GM12878 (cell line): ENCODE results near the gene CYP1A2. TPM values are rescaled to one million over a fixed set of nuclear protein-coding genes. Genes with fewer than 3 reads are reported as not detected.

Source experiments
- ATAC-seq: fragments of 200-7000 bp; cut with Tn5 transposase; 3 replicates; pipeline ENCODE4 v1.9.1; 2020; ENCODE audit warnings: mild to moderate bottlenecking, moderate library complexity
- BruUV-seq: library from RNA; stranded (reverse); fragments of 400-500 nt; replicated peaks from 2 replicates; lab custom pipeline; 2021; lab: Mats Ljungman, UMichigan
- CTCF ChIA-PET: fragments of 300-600 bp; sonication (Branson Sonifier 250); formaldehyde crosslinking; extraction: SDS; loops from one replicate; lab custom pipeline; 2021; ENCODE audit warnings: inconsistent platforms; lab: Yijun Ruan, JAX
- POLR2A ChIA-PET: fragments of 350-600 bp; formaldehyde crosslinking; extraction: SDS; loops from one replicate; lab custom pipeline; 2021; ENCODE audit warnings: inconsistent platforms; lab: Charles Lee
- RAD21 ChIA-PET: fragments of 300-600 bp; sonication (Branson Sonifier 250); formaldehyde crosslinking; loops from one replicate; lab custom pipeline; 2023; ENCODE audit warnings: antibody characterized with exemption; ENCODE audit not compliant: unreplicated experiment; lab: Charles Lee
- SMC1A ChIA-PET: fragments of 300-600 bp; sonication (Branson Sonifier 250); formaldehyde crosslinking; loops from one replicate; lab custom pipeline; 2023; ENCODE audit not compliant: unreplicated experiment, uncharacterized antibody; lab: Charles Lee
- DNase-seq: peaks from one replicate; pipeline ENCODE4 v3.0.0-alpha.2; 2011; ENCODE audit warnings: low read depth, low spot score
- FAIRE-seq: peaks from 3 replicates; lab custom pipeline; 2011; peaks lifted over from hg19 to GRCh38; lab: Jason Lieb, UNC
- H2AFZ ChIP-seq: 2 replicates; pipeline ENCODE4 v1.6.0; 2011; ENCODE audit warnings: low read depth, low read length, control low read depth; ENCODE audit not compliant: control insufficient read depth
- H3K27ac ChIP-seq: 2 replicates; pipeline ENCODE4 v1.5.1; 2011; ENCODE audit warnings: control low read depth; ENCODE audit not compliant: control insufficient read depth, insufficient read depth
- H3K27me3 ChIP-seq, 2 experiments: replicated peaks in 1 of 2; 2 replicates each; pipeline versions ENCODE4 v1.6.0 to v1.6.1; 2011; ENCODE audit warnings: low read length in 1 of 2; ENCODE audit not compliant: control insufficient read depth in 2 of 2, insufficient read depth in 2 of 2
- H3K36me3 ChIP-seq, 2 experiments: 2 replicates each; pipeline ENCODE4 v1.5.1; 2011; ENCODE audit warnings: low read length in 1 of 2; ENCODE audit not compliant: control insufficient read depth in 2 of 2, insufficient read depth in 2 of 2
- H3K4me1 ChIP-seq: 2 replicates; pipeline ENCODE4 v1.6.1; 2011; ENCODE audit warnings: mild to moderate bottlenecking, low read length, moderate library complexity, mixed read lengths; ENCODE audit not compliant: control insufficient read depth, insufficient read depth
- H3K4me2 ChIP-seq: 2 replicates; pipeline ENCODE4 v1.6.0; 2011; ENCODE audit warnings: control low read depth; ENCODE audit not compliant: control insufficient read depth, insufficient read depth
- H3K4me3 ChIP-seq: fragments of 200-600 bp; sonication (generic); 2 replicates; pipeline ENCODE4 v1.5.1; 2016
- H3K79me2 ChIP-seq: 2 replicates; pipeline ENCODE4 v1.6.0; 2011; ENCODE audit warnings: low read length; ENCODE audit not compliant: control insufficient read depth, insufficient read depth
- H3K9ac ChIP-seq: 2 replicates; pipeline ENCODE4 v1.8.0; 2011; ENCODE audit warnings: low read length, control low read depth, mixed read lengths; ENCODE audit not compliant: control insufficient read depth, insufficient read depth
- H3K9me3 ChIP-seq: replicated peaks from 3 replicates; pipeline ENCODE4 v1.5.1; 2011; ENCODE audit warnings: mild to moderate bottlenecking, low read length; ENCODE audit not compliant: control insufficient read depth, insufficient read depth
- H4K20me1 ChIP-seq: 2 replicates; pipeline ENCODE4 v1.6.0; 2011; ENCODE audit not compliant: control insufficient read depth, insufficient read depth
- CTCF ChIP-seq, 3 experiments: IDR thresholded peaks in 2 of 3; conservative IDR thresholded peaks in 1 of 3; 2 replicates each; pipeline ENCODE4 v1.5.1; 2011; ENCODE audit warnings: low read depth in 3 of 3, low read length in 3 of 3, mild to moderate bottlenecking in 3 of 3, control low read depth in 2 of 3, moderate library complexity in 2 of 3, inconsistent platforms in 1 of 3, mixed read lengths in 1 of 3; ENCODE audit not compliant: control insufficient read depth in 2 of 3, insufficient read depth in 1 of 3; ENCODE audit errors: extremely low read depth in 1 of 3
- EGR1 ChIP-seq, 2 experiments: IDR thresholded peaks; 1 replicate in 1 of 2; 2 replicates in 1 of 2; pipeline ENCODE4 v1.6.1; 2011 to 2012; ENCODE audit warnings: low read depth in 2 of 2, low read length in 2 of 2, borderline replicate concordance in 1 of 2, mild to moderate bottlenecking in 1 of 2, moderate library complexity in 1 of 2
- GATAD2B ChIP-seq: fragments of 450-650 bp; conservative IDR thresholded peaks from 2 replicates; pipeline ENCODE4 v1.6.1; 2017; ENCODE audit warnings: low read depth, mild to moderate bottlenecking, moderate library complexity
- IKZF1 ChIP-seq: fragments of 450-650 bp; conservative IDR thresholded peaks from 2 replicates; pipeline ENCODE4 v1.6.1; 2017; ENCODE audit warnings: antibody characterized with exemption, mild to moderate bottlenecking
- MYB ChIP-seq: fragments of 150-350 bp; IDR thresholded peaks from 2 replicates; pipeline ENCODE4 v1.6.1; 2014; ENCODE audit warnings: mild to moderate bottlenecking, low read depth, low read length, borderline replicate concordance
- NFYA ChIP-seq: IDR thresholded peaks from 2 replicates; pipeline ENCODE4 v1.6.1; 2011; ENCODE audit warnings: low read depth, mild to moderate bottlenecking, low read length, improper control_type of control experiment, borderline replicate concordance
- NFYB ChIP-seq: IDR thresholded peaks from 2 replicates; pipeline ENCODE4 v1.6.1; 2011; ENCODE audit warnings: low read depth, mild to moderate bottlenecking, low read length, improper control_type of control experiment, moderate library complexity; ENCODE audit not compliant: insufficient read depth
- NR2F1 ChIP-seq: fragments of 450-650 bp; conservative IDR thresholded peaks from 2 replicates; pipeline ENCODE4 v1.6.1; 2017; ENCODE audit warnings: mild to moderate bottlenecking
- RFX5 ChIP-seq: IDR thresholded peaks from 2 replicates; pipeline ENCODE4 v1.6.1; 2011; ENCODE audit warnings: low read depth, low read length, improper control_type of control experiment
- SP1 ChIP-seq: IDR thresholded peaks from one replicate; pipeline ENCODE4 v1.6.1; 2011; ENCODE audit warnings: low read depth, low read length
- YY1 ChIP-seq: IDR thresholded peaks from 2 replicates; pipeline ENCODE4 v1.6.1; 2011; ENCODE audit warnings: low read depth, mild to moderate bottlenecking, low read length
- ZBTB40 ChIP-seq: fragments of 450-650 bp; IDR thresholded peaks from 2 replicates; pipeline ENCODE4 v1.6.1; 2016; ENCODE audit warnings: mild to moderate bottlenecking, moderate library complexity, borderline replicate concordance
- WGBS: methylation state at CpG from one replicate; pipeline ENCODE4 v1.1.6; 2016; ENCODE audit warnings: low lambda C conversion rate; ENCODE audit not compliant: insufficient replicate concordance, insufficient coverage; ENCODE audit errors: missing lambda C conversion rate; 5-methylcytosine and 5-hydroxymethylcytosine counted together
- in situ Hi-C: fragments of 300-500 bp; cut with MboI; formaldehyde crosslinking; loops from 9 replicates; pipeline ENCODE4 v1.14.3; 2018; ENCODE audit warnings: mixed read lengths
- intact Hi-C: fragments of 100-400 bp; cut with micrococcal nuclease; formaldehyde crosslinking; loops from one replicate; pipeline ENCODE4 v1.14.2; 2022; ENCODE audit not compliant: unreplicated experiment
- polyA plus RNA-seq, 11 experiments: library from polyadenylated mRNA; depleted of rRNA in 4 of 11; unstranded in 6 of 11; stranded (reverse) in 5 of 11; fragments of >200 nt; fragmentation: Nextera tagmentation in 4 of 11; fragmentation: Illumina TruSeq in 1 of 11; extraction: Ambion mirVana in 4 of 11; extraction: Trizol in 1 of 11; gene quantifications; 1 replicate in 1 of 11; 2 replicates in 10 of 11; pipeline versions ENCODE4 v1.2.1 to v1.2.3, GENCODE V29; 2011 to 2016; ENCODE audit warnings: inconsistent platforms in 2 of 11, missing spikeins in 2 of 11, low read depth in 1 of 11
- total RNA-seq, 4 experiments: library from RNA; depleted of rRNA in 3 of 4; stranded (reverse); fragments of >200 nt in 3 of 4; fragmentation: Illumina TruSeq in 1 of 4; extraction: Trizol in 1 of 4; gene quantifications; 2 replicates each; pipeline versions ENCODE4 v1.2.1 to v1.2.3, GENCODE V29; 2013 to 2021
- TF ChIP-seq, protein P1 (sequence below): fragments of 450-650 bp; IDR thresholded peaks from 2 replicates; pipeline ENCODE4 v1.6.1; 2016; ENCODE audit warnings: mild to moderate bottlenecking

CYP1A2 gene
- total and polyA plus RNA-seq, 10 of the 15 experiments (the other 5 are each of a cell fraction or from before 2014, with no cell fraction given), result 0.03 to 0.09 (median 0.05) TPM; not detected in 7

DNA sequence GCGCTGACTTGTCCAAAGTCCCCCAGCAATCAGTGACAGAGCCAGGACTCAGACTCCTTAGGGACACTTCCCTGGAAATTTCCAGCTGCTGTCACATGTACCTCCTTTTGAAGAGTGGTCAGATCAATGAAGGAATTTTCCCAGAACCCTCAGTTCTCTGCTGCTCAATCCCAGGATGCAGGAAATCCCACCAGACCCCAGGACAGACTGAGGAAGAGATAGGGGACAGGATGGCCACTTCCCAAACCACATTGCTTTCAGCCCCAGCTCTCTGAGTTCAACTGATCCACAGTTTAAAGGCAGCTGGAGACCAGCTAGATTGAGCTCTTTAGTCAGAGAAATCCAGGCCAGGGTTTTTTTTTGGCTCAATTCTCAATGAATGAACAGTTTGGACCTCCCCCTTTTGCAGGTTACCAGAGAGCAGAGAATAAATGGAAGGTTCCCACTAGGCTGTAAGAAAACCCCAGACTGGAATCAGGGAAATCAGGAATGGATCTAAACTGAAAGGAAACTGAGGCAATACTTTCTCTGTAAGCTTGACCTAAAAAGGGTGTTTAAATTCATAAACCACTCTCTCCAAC lies 24.8 kb upstream of the CYP1A2 start:
- RAD21 ChIA-PET, result no interaction called here
- peaks cover 4% of the 10 kb centered on the region for H3K4me1 ChIP-seq
- H4K20me1 ChIP-seq, result no peaks in the 10 kb centered on the region
- ATAC-seq (peak; percentile 48; the same call in 2 of the 3 replicates), DNase-seq (no peak), FAIRE-seq (no peak)
- H3K9me3 ChIP-seq, result no peaks in the 10 kb centered on the region
- no peak overlapping the region for H3K4me2 ChIP-seq
- POLR2A ChIA-PET, result interaction anchor here (0.6 kb wide), 1 partner anchor 174 kb away, joined by 3 read pairs; no protein-coding TSS in a partner anchor
- CTCF ChIA-PET, result no interaction called here
- intact Hi-C loops (no loop called here), in situ Hi-C loops (no loop called here)
- H3K36me3 ChIP-seq, result no peaks in the 10 kb centered on the region
- no peaks in the 10 kb centered on the region for H3K79me2 ChIP-seq
- H3K9ac ChIP-seq, result no peak overlapping the region
- SMC1A ChIA-PET, result interaction anchor here (1.4 kb wide), 1 partner anchor 45 kb away, joined by 3 read pairs; no protein-coding TSS in a partner anchor
- 18% methylated on average over 1 of the region's 1 CpG for whole genome bisulfite sequencing
- H3K27me3 ChIP-seq, result peaks cover 0 to 3% of the 10 kb centered on the region in 2 experiments; a peak in 3 of 4 replicates
- no peak overlapping the region for H3K27ac ChIP-seq
- TF ChIP-seq CTCF (IDR thresholded peaks at IDR 0.05 in 2 of 3, conservative IDR thresholded peaks at IDR 0.05 in 1 of 3; ENCODE audit: control insufficient read depth in 2 of 3, extremely low read depth in 1 of 3, insufficient read depth in 1 of 3, low read depth in 3 of 3, low read length in 3 of 3), result no peak
- no peak for TF ChIP-seq GATAD2B
- TF ChIP-seq NFYB, result peak; percentile 53; the same call in 1 of the 2 replicates
- 0 out of 2 replicates have a peak, but pooled peaks have one; percentile 31 for TF ChIP-seq YY1
- TF ChIP-seq MYB, result no peak
- no peak for TF ChIP-seq NFYA
- no peak for TF ChIP-seq RFX5
- no peak for TF ChIP-seq ZBTB40
- TF ChIP-seq IKZF1, result no peak
- TF ChIP-seq, protein P1, sequence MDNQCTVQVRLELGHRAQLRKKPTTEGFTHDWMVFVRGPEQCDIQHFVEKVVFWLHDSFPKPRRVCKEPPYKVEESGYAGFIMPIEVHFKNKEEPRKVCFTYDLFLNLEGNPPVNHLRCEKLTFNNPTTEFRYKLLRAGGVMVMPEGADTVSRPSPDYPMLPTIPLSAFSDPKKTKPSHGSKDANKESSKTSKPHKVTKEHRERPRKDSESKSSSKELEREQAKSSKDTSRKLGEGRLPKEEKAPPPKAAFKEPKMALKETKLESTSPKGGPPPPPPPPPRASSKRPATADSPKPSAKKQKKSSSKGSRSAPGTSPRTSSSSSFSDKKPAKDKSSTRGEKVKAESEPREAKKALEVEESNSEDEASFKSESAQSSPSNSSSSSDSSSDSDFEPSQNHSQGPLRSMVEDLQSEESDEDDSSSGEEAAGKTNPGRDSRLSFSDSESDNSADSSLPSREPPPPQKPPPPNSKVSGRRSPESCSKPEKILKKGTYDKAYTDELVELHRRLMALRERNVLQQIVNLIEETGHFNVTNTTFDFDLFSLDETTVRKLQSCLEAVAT, result no peak
- TF ChIP-seq SP1, result peak; percentile 79
- TF ChIP-seq EGR1 (IDR thresholded peaks at IDR 0.05; ENCODE audit: borderline replicate concordance in 1 of 2, low read depth in 2 of 2, low read length in 2 of 2), result 0 out of 3 replicates have a peak, but pooled peaks of 1 of the 2 experiments have one; percentile 17
- no peak for TF ChIP-seq NR2F1
- no TSS peak for BruUV-seq
- H2AFZ ChIP-seq, result no peak overlapping the region
- H3K4me3 ChIP-seq, result no peak overlapping the region
